ENCODE measurements around the gene PPFIA1. TPM values are rescaled to one million over a fixed set of nuclear protein-coding genes. Genes with fewer than 3 reads are reported as not detected.

The PPFIA1 gene
- total and polyA plus RNA-seq, 10 of the 15 experiments (the other 5 are each of a cell fraction or from before 2014, with no cell fraction given): 5.2 to 26.2 (median 15.8) TPM

GRCh38 chr11:70348608-70349007, 78.1 kb downstream of the PPFIA1 start:
- no peaks in the 10 kb centered on the region for H3K9me3 ChIP-seq (replicated peaks; ENCODE audit: control insufficient read depth, insufficient read depth, low read length)
- peaks cover 12 to 22% of the 10 kb centered on the region in 2 experiments for H3K36me3 ChIP-seq (ENCODE audit: control insufficient read depth in 2 of 2, insufficient read depth in 2 of 2, low read length in 1 of 2)
- no peaks in the 10 kb centered on the region for H3K79me2 ChIP-seq (ENCODE audit: control insufficient read depth, insufficient read depth, low read length)
- H3K4me3 ChIP-seq: no peak overlapping the region
- H3K4me2 ChIP-seq (ENCODE audit: control insufficient read depth, insufficient read depth): no peak overlapping the region
- no peak overlapping the region for H3K9ac ChIP-seq (ENCODE audit: control insufficient read depth, insufficient read depth, low read length)
- no peak for TF ChIP-seq ZSCAN29 (IDR thresholded peaks at IDR 0.05)
- no peak for TF ChIP-seq NR2C2 (IDR thresholded peaks at IDR 0.05; ENCODE audit: borderline replicate concordance, control insufficient read depth, insufficient read length, low read depth)
- no peak for TF ChIP-seq CHD1 (IDR thresholded peaks at IDR 0.05; ENCODE audit: low read depth, low read length)
- no peak for TF ChIP-seq BCL11A (IDR thresholded peaks at IDR 0.05; ENCODE audit: low read depth, low read length)
- TF ChIP-seq TCF3 (IDR thresholded peaks at IDR 0.05; ENCODE audit: borderline replicate concordance, insufficient read depth, low read depth, low read length): no peak
- TF ChIP-seq EED (IDR thresholded peaks at IDR 0.05; ENCODE audit: low read depth): no peak
- TF ChIP-seq GATAD2B (conservative IDR thresholded peaks at IDR 0.05; ENCODE audit: low read depth): no peak
- TF ChIP-seq TBL1XR1 (IDR thresholded peaks at IDR 0.05; ENCODE audit: low read depth, low read length): no peak
- no peak for TF ChIP-seq E2F4 (IDR thresholded peaks at IDR 0.05; ENCODE audit: low read depth, low read length)
- TF ChIP-seq ESRRA (IDR thresholded peaks at IDR 0.05; ENCODE audit: low read length): no peak
- no peak for TF ChIP-seq SMC3 (IDR thresholded peaks at IDR 0.05; ENCODE audit: borderline replicate concordance, low read length)
- TF ChIP-seq POU2F2 (IDR thresholded peaks at IDR 0.05; ENCODE audit: borderline replicate concordance, low read depth, low read length): no peak
- no peak for TF ChIP-seq BCLAF1 (IDR thresholded peaks at IDR 0.05)
- TF ChIP-seq HDGF (IDR thresholded peaks at IDR 0.05): no peak
- no peak for TF ChIP-seq POLR2A (IDR thresholded peaks at IDR 0.05; ENCODE audit: low read depth, low read length)
- TF ChIP-seq CREB1 (IDR thresholded peaks at IDR 0.05; ENCODE audit: low read depth): no peak
- no peak for TF ChIP-seq WRNIP1 (IDR thresholded peaks at IDR 0.05; ENCODE audit: borderline replicate concordance, low read depth, low read length)
- no peak for TF ChIP-seq IRF3 (IDR thresholded peaks at IDR 0.05)
- ATAC-seq (no peak), FAIRE-seq (no peak), DNase-seq (ENCODE audit: low read depth, low spot score) (no peak)
- BruUV-seq (replicated peaks): TSS peak; percentile 11
- no peaks in the 10 kb centered on the region for H4K20me1 ChIP-seq (ENCODE audit: control insufficient read depth, insufficient read depth)
- WGBS (ENCODE audit: insufficient coverage, insufficient replicate concordance, low lambda C conversion rate, missing lambda C conversion rate): 100% methylated on average over 1 of the region's 1 CpG
- RAD21 ChIA-PET (ENCODE audit: unreplicated experiment): no interaction called here
- no peaks in the 10 kb centered on the region for H3K27me3 ChIP-seq (replicated peaks in 1 of 2; ENCODE audit: control insufficient read depth in 2 of 2, insufficient read depth in 2 of 2, low read length in 1 of 2)
- H2AFZ ChIP-seq (ENCODE audit: control insufficient read depth, low read depth, low read length): no peak overlapping the region
- intact Hi-C loops (cut with micrococcal nuclease; ENCODE audit: unreplicated experiment) (no loop called here), in situ Hi-C loops (cut with MboI) (no loop called here)
- no peaks in the 10 kb centered on the region for H3K4me1 ChIP-seq (ENCODE audit: control insufficient read depth, insufficient read depth, low read length)
- POLR2A ChIA-PET: interaction anchor here (0.6 kb wide), 1 partner anchor 91 kb away, joined by 4 read pairs; no protein-coding TSS in a partner anchor
- H3K27ac ChIP-seq (ENCODE audit: control insufficient read depth, insufficient read depth): no peak overlapping the region
- CTCF ChIA-PET: no interaction called here
- SMC1A ChIA-PET (ENCODE audit: uncharacterized antibody, unreplicated experiment): no interaction called here

Measured in GM12878 (cell line).